ENCODE results near the gene BRIP1.

GRCh38 chr17:61831099-61831498 is 32.2 kb downstream of the BRIP1 start:
- TF ChIP-seq, protein P1, sequence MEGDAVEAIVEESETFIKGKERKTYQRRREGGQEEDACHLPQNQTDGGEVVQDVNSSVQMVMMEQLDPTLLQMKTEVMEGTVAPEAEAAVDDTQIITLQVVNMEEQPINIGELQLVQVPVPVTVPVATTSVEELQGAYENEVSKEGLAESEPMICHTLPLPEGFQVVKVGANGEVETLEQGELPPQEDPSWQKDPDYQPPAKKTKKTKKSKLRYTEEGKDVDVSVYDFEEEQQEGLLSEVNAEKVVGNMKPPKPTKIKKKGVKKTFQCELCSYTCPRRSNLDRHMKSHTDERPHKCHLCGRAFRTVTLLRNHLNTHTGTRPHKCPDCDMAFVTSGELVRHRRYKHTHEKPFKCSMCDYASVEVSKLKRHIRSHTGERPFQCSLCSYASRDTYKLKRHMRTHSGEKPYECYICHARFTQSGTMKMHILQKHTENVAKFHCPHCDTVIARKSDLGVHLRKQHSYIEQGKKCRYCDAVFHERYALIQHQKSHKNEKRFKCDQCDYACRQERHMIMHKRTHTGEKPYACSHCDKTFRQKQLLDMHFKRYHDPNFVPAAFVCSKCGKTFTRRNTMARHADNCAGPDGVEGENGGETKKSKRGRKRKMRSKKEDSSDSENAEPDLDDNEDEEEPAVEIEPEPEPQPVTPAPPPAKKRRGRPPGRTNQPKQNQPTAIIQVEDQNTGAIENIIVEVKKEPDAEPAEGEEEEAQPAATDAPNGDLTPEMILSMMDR (IDR thresholded peaks at IDR 0.05; ENCODE audit: insufficient read depth, low read depth, low read length), result no peak
- TF ChIP-seq EZH2 (IDR thresholded peaks at IDR 0.05; ENCODE audit: insufficient read depth, low read length), result no peak
